Head of caudate nucleus (tissue), 42 donors: Measurements from ENCODE around the gene PEX14.
A peak's percentile ranks its signal among the peaks of the same experiment; 100 is the strongest.
"Not testable (repeated sequence)": the region's sequence is repeated elsewhere in the genome, so short reads cannot be mapped to it uniquely, and the experiment has no call there.

Source experiments
- DNase-seq, 42 donors: peaks; one replicate each; pipeline versions ENCODE4 v3.0.0 to v3.0.0-alpha.2; 2020 to 2021; ENCODE audit warnings: mixed read lengths in 7 of 42
- intact Hi-C: fragments of 100-400 bp; cut with DNase I; formaldehyde crosslinking; loops from one replicate; pipeline ENCODE4 v1.15.0; 2022

PEX14 gene, protein sequence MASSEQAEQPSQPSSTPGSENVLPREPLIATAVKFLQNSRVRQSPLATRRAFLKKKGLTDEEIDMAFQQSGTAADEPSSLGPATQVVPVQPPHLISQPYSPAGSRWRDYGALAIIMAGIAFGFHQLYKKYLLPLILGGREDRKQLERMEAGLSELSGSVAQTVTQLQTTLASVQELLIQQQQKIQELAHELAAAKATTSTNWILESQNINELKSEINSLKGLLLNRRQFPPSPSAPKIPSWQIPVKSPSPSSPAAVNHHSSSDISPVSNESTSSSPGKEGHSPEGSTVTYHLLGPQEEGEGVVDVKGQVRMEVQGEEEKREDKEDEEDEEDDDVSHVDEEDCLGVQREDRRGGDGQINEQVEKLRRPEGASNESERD

DNA sequence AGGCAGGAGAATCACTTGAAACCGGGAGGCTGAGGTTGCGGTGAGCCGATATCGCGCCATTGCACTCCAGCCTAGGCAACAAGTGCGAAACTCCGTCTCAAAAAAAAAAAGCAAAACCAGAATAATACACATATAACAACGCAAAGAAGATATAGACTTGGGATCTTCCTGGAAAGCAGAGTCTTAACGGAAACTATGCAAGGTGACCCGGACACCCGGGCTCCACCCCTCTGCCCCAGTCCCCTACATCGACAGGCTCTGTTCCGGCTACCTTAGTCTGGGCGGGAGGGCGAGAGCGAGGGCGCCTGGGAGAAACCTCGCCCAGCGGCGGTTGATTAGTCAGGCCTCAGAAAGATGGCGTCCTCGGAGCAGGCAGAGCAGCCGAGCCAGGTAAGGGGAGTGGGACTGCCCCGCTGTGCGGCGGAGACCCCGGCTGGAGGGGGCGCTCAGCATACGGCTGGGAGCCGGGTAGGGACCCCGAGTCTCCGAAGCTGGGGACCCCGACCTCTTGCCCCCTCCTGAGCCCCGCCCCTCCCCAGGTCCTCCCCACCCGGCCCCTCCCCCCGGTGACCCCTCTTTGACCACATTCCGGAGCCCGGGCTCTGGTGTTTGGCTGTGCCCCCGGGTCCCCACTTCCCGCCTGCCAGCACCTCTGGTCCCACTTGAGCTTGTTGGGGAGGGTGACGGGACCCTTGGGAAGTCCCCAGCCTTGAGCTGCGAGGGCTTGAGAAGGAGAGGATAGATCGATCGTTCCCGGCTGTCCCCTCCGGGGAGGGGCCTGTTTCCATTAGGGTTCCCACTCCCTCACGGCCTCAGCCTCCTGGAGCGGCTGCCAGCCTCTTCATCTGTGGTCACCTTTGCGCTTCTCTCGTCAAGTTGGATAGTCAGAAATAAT, at the start of gene PEX14:
TSS of gene PEX14 (plus strand) at position 338 of the 895 bp plus-strand sequence. CDS start at position 355, 17 bp downstream.
- intact Hi-C loops: loop anchor here (10.0 kb wide), 1 partner anchor 1330 kb away; the partner anchor contains the start of genes CLCN6 and MTHFR
- peak; percentile 75 to 96 (median 90) for DNase-seq

DNA sequence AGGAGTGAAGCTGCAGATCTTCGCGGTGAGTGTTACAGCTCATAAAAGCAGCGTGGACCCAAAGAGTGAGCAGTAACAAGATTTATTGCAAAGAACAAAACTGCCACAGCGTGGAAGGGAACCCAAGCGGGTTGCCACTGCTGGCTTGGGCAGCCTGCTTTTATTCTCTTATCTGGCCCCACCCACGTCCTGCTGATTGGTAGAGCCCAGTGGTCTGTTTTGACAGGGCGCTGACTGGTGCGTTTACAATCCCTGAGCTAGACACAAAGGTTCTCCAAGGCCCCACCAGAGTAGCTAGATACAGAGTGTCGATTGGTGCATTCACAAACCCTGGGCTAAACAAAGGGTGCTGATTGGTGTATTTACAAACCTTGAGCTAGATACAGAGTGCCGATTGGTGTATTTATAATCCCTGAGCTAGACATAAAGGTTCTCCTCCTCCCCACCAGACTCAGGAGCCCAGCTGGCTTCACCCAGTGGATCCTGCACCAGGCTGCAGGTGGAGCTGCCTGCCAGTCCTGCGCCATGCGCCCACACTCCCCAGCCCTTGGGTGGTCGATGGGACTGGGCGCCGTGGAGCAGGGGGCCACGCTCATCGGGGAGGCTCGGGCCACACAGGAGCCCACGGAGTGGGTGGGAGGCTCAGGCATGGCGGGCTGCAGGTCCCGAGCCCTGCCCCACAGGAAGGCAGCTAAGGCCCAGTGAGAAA, 48.8 kb upstream of the PEX14 start:
- intact Hi-C loops: loop anchor here (10.0 kb wide), 1 partner anchor 551 kb away; no protein-coding TSS in a partner anchor
- not testable (repeated sequence) for DNase-seq

DNA sequence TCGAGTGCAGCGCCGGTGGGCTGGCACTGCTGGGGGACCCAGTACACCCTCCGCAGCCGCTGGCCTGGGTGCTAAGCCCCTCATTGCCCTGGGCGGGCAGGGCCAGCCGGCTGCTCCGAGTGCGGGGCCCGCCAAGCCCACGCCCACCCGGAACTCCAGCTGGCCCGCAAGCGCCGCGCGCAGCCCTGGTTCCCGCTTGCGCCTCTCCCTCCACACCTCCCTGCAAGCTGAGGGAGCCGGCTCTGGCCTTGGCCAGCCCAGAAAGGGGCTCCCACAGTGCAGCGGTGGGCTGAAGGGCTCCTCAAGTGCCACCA, 48.3 kb upstream of the PEX14 start:
- not testable (repeated sequence) for DNase-seq
- intact Hi-C loops: loop anchor here (10.0 kb wide), 1 partner anchor 552 kb away; no protein-coding TSS in a partner anchor

DNA sequence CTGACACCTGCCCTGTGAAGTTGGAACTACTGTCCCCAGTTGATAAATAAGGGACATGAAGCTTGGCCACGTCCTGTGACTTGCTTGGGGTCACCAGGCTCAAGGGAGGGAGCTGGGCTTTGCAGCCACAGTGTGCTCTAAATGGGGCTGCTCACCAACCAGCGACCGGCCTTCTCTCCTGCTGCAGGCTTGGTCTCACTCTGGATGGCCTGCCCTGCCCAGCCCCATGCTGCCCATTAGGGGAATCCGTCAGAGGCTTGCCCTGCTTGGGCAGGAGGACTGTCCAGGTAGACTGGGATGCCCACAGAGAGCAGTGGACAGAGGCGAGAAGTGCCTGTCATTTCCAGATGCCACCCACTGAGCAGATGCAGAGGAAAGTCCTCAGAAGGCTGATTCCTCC, 45.8 kb upstream of the PEX14 start:
- DNase-seq: peak in 1 of 42 donors; percentile 15
- intact Hi-C loops: loop anchor here (10.0 kb wide), 1 partner anchor 554 kb away; no protein-coding TSS in a partner anchor

DNA sequence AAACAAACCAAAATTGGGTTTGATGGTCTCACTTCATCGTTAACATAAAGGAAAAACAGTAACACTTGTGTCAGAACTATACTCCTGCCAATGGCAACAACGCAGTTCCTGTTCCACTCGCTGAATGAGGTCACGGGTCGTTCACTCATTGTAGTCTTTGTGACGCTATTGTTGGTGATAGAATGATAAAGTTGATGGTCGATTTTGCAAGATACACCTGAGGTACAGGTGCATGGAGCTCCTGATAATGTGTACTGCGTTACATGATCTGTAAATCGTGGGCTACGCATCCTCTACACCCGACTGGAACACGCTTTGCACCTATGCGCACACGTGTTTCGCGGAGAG, 44.9 kb upstream of the PEX14 start:
- intact Hi-C loops: loop anchor here (2.0 to 10.0 kb wide), 2 partner anchors 53 to 555 kb away; no protein-coding TSS in a partner anchor
- peak in 10 of 42 donors; percentile 8 to 38 (median 19) for DNase-seq

DNA sequence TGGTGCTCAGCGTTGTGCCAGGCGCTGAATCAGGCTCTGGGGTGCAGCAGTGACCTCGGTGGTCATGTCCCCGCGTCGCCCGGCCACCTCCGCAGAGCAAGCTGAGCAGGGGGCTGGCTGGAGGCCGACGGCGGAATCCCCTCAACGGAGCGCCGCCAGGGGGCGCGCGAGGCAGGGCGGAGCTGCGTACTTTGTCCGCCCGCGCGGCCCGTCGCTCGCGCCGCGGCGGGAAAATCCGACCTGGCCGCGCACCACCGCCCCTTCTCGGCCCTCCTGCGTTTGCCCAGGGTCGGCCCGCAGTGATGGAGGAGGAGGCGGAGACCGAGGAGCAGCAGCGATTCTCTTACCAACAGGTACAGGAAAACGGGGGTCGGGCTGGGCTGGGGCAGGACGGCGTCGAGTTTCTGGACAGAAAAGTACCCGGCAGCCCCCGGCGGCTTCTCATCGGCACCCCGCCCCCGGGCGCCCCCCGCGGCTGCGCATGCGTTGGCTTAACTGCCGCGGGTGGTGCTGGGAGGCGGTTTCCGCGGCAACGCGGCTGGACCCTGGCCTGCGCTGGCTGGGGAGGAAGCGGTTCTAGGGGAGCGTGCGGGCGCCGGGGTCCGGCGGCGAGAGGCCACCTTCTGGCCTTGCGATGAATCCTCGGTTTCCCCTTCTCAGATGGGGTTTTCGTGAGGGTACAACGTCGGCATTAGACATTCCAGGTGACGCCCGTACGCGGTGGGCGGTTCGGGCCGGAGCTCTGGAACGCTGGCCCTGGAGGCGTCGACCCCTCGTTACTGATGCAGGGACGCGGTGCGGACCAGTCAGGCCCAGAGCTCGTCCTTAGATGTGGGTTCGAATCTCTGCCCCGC, 44.3 kb upstream of the PEX14 start, which contains the start of gene CENPS:
TSS of gene CENPS (plus strand) at position 218 of the 854 bp plus-strand sequence. CDS start at position 303, 85 bp downstream.
- intact Hi-C loops: loop anchor here (2.0 kb wide), 1 partner anchor 54 kb away; no protein-coding TSS in a partner anchor

DNA sequence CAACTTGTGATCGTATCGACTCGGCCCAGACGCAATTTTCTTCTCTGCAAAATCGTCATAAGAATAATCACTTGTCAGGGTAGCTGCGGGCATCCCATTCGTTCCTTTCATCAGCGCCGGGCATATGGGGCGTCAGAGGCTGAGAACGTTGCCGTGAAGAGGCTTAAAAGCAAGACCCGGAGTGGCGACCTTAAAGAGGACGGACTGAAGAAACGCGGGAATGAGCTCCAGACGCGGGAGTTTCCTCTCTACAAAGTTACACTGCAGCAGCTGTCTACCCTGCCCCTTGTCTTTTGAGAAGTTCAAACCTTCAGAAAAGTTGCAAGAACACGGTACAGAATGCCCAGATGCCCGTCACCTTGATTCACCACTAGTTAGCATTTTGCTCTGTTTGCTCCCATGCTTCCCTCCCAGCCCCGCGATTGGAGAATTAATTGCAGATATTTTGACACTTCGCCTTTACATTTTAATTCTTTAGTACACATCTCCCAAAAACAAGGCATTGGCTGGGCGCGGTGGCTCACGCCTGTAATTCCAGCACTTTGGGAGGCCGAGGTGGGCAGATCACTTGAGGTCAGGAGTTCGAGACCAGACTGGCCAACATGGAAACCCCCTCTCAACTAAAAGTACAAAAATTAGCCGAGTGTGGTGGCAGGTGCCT, 43.5 kb upstream of the PEX14 start:
- intact Hi-C loops: loop anchor here (2.0 kb wide), 1 partner anchor 54 kb away; no protein-coding TSS in a partner anchor
- peak in 6 of 42 donors; percentile 4 to 24 (median 10) for DNase-seq

More for the DNA sequence above, 44.3 kb upstream of the PEX14 start, which contains the start of gene CENPS:
- DNase-seq: peak; percentile 29 to 95 (median 84)

DNA sequence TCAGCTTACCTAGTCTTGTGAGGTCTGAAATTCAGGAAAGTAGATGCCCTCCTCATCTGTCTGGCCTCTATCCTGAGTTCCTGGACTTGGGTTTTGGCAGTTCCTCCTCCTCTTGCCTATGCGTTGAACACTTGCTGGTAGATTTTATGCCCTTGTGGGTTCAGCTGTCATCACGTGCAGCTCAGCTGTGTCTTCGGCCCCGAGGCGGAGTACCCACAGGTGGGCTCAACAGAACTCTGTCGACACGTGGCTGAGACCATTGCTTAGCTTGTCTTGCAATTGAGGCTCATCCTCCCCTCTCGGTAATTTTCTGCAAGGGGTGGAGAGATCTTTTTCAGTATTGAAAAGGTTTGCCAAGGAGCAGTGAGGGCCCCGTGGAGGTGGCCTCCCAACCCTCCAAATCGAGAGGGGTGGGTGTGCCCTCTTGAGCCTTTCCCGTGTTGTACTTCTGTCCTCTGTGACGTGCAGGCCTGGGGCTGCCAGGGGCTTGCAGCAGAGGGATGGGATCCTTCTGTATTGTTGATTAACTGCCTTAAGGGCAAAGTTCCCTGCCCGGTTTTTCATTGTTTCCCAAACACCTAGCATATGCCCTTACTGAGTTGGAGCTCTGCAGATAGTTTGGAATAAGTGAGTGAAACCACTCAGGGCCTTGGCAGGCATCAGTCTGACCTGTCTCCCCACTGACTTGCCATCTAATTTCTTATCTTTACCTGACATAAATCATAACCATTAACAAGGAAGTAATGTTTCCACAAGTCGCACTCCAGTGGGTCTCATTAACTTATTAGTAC, 41.6 kb upstream of the PEX14 start:
- DNase-seq: no peak
- intact Hi-C loops: no loop called here

DNA sequence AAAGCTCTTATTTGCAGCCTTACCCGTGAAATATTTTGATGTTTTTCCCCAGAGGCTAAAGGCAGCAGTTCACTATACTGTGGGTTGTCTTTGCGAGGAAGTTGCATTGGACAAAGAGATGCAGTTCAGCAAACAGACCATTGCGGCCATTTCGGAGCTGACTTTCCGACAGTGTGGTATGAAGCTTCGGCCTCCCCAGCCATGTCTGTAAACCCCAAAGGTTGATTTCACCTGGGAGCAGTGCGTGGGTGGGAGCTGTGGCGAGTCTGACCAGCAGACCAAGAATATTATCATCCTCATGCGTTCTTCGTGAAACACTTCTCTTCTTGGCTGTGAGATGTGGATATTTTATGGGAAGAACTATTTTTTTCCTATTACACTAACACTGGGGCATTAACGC, 41.0 kb upstream of the PEX14 start:
- DNase-seq: no peak
- intact Hi-C loops: no loop called here

DNA sequence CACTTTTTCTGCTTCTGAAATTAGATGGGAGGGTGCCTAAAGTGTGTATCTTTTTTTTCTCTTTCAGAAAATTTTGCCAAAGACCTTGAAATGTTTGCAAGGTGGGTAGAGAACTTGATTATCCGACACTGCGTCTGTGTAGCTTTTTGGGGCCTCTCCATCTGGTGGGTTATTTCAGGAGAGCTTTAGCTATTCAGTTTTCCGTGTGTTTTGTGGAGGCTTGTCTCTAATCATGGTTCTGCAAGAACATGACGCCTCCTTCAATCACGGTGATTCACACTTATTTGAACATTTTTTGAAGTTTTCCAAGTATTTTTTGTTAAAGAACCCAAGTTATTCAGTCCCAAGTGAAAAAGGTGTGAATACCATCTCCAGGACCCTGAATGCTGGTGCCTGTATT, 40.2 kb upstream of the PEX14 start:
- intact Hi-C loops: no loop called here

DNA sequence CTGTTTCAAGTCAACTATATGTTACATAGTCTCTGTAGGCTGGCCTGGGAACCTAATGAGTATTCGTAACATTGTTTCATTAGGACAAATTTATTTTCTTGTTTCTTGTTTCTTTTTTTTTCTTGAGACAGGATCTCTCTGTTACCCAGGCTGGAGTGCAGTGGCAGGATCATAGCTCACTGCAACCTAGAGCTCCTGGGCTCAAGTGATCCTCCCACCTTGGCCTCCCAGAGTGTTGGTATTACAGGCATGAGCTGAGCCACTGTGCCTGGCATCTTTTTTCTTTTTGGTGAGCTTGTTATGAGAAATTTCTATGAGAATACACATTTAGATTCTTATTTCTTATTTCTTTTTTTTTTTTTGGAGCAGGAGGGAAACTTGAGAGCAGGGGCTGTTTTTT, 37.7 kb upstream of the PEX14 start:
- no peak for DNase-seq
- intact Hi-C loops: no loop called here

More for the DNA sequence above, 40.2 kb upstream of the PEX14 start:
- peak in 8 of 42 donors; percentile 13 to 61 (median 34) for DNase-seq

DNA sequence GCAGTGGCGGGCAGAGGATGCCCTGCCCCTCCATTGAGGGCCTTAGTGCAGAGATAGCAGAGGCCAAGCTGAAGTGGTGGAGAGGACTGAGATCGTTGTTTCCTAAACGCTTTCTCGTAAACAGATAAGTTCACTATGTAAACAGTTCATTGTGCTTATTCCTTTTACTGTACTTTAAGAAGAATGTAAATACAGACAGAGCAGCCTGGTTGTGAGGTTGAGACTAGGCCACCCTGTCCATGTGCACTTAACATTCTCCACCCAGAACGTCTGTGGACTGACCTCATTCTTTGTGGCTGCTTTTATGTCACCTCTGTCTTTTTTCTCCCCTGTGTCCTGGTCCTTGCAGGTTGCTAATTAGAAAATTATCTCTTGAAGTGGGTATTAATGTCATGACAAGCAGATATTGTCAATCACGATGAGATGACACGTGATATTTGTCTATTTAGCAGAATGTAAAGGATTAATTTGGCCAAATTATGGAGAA, 36.0 kb upstream of the PEX14 start:
- no peak for DNase-seq
- intact Hi-C loops: no loop called here

DNA sequence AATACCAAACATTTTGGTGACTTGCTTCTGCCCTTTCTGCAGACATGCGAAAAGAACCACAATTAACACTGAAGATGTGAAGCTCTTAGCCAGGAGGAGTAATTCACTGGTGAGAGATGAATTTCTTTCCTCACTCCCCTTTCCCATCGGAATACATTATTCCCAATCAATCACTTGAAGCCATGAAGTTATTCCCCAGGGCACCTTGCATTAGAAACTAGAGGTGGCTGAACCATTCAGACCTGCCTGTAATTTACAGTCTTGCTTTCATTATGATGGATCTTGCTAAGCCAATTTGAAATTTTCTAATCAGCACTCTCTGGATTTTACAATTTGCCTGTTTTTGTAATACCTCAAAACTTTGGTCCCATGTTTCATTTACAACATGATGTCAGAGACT, 34.4 kb upstream of the PEX14 start:
- intact Hi-C loops: no loop called here
- no peak for DNase-seq

DNA sequence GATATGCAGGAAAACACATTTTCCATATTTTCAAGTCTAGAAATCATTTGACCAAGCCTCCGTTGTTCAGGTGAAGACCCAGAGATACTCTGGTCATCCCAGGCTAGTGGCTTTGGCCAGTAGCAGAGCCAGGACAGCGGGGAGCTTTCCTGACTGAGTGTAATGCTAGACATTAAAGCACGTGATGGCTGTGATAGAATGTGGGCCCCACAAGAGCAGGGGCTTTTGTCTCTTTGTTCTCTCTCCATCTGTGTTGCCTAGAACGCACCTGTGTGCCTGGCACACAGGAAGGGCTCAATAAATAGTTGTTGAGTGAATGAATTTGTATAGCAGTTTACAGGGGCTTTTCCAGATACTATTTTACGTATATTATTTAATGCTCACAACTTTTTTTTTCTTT, 34.0 kb upstream of the PEX14 start:
- DNase-seq: no peak
- intact Hi-C loops: no loop called here

DNA sequence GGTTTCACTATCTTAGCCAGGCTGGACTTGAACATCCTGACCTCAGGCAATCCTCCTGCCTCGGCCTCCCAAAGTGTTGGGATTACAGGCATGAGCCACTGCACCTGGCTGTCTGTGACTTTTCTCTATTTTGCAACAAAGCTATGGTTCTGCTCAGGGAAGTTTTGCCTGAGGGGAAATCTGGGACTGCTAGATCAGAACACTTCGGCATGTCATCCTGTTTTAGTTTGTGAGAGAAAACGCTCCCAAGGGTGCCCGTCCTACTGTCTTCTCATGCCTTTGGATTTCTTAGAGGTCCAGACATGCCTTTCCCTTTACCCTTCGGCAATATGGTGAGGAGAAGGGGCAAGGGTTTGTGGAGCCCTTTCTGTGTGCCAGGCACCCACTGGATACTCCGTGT, 30.5 kb upstream of the PEX14 start:
- intact Hi-C loops: no loop called here
- no peak for DNase-seq

DNA sequence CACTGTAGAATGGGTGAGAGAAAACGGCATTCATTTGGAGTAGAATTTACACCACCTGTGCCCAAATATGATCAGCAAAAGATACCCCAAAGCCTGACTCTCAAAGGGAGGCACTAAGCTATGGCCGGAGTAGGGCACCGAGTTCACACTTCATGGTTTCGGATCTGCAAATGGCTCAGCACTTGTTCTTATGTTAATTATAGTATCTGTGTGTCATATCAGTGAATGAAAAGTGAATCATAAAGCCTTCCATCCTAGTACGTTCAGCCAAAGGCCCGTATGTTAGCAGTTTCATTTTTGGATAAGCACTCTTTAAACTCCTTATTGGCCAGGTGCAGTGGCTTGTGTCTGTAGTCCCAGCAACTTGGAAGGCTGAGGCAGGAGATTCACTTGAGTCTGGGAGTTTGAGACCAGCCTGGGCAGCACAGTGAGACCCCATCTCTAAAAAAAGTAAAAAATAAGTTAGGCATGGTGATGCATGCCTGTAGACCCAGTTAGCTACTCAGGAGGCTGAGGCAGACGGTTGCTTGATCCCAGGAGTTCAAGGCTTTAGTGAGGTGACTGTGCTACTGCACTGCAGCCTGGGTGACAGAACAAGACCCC, 29.9 kb upstream of the PEX14 start:
- intact Hi-C loops: no loop called here
- DNase-seq: no peak
